Chondrocyte (in vitro differentiated cells): ENCODE data around the gene GARIN5A. TPM values are rescaled to one million over a fixed set of nuclear protein-coding genes. Genes with fewer than 3 reads are reported as not detected.
"Not testable (repeated sequence)": the region's sequence is repeated elsewhere in the genome, so short reads cannot be mapped to it uniquely, and the experiment has no call there.

ENCODE experiments used
- DNase-seq: peaks from one replicate; pipeline ENCODE4 v3.0.0; 2021; ENCODE audit warnings: mixed read lengths, low spot score
- H3K27ac Mint-ChIP-seq: one replicate; pipeline ENCODE4 v1.8.0; 2021; ENCODE audit warnings: mild to moderate bottlenecking, moderate library complexity, mixed read lengths; ENCODE audit not compliant: unreplicated experiment
- H3K27me3 Mint-ChIP-seq: 2 replicates; pipeline ENCODE4 v1.8.0; 2021; ENCODE audit warnings: low read depth, mixed read lengths
- H3K36me3 Mint-ChIP-seq: 2 replicates; pipeline ENCODE4 v1.8.0; 2021; ENCODE audit warnings: low read depth, mixed read lengths
- H3K4me1 Mint-ChIP-seq: 2 replicates; pipeline ENCODE4 v1.8.0; 2021; ENCODE audit warnings: low read depth, mild to moderate bottlenecking, mixed read lengths
- H3K4me3 Mint-ChIP-seq: one replicate; pipeline ENCODE4 v1.8.0; 2021; ENCODE audit warnings: mild to moderate bottlenecking, moderate library complexity, mixed read lengths; ENCODE audit not compliant: unreplicated experiment
- H3K9me3 Mint-ChIP-seq: 2 replicates; pipeline ENCODE4 v1.8.0; 2021; ENCODE audit warnings: low read depth, mixed read lengths
- total RNA-seq: library from RNA; stranded (reverse); gene quantifications from 3 replicates; pipeline ENCODE4 v1.2.1, GENCODE V29; 2021
- TF ChIP-seq, protein P1 (sequence below): fragments of 200-600 bp; sonication (generic); IDR thresholded peaks from 2 replicates; pipeline ENCODE4 v1.5.0; 2021; ENCODE audit warnings: antibody characterized with exemption, mild to moderate bottlenecking, moderate library complexity

Gene GARIN5A
- total RNA-seq, 1 donor from 2014 or later = 1.9 TPM

- H3K4me1 Mint-ChIP-seq = peaks cover 18% of the 10 kb centered on the region
Measured at GRCh38 chr19:50475101-50475568, 1.5 kb downstream of the GARIN5A start.

GRCh38 chr19:50473336-50473735 is 3.3 kb downstream of the GARIN5A start:
- H3K9me3 Mint-ChIP-seq, H3K36me3 Mint-ChIP-seq, H3K27ac Mint-ChIP-seq, H3K4me3 Mint-ChIP-seq, H3K27me3 Mint-ChIP-seq: not testable (repeated sequence)
- H3K4me1 Mint-ChIP-seq = peaks cover 16% of the 10 kb centered on the region
- peak; percentile 41 for DNase-seq

More at GRCh38 chr19:50475101-50475568, 1.5 kb downstream of the GARIN5A start:
- no peak overlapping the region for H3K27ac Mint-ChIP-seq
- TF ChIP-seq, protein P1, sequence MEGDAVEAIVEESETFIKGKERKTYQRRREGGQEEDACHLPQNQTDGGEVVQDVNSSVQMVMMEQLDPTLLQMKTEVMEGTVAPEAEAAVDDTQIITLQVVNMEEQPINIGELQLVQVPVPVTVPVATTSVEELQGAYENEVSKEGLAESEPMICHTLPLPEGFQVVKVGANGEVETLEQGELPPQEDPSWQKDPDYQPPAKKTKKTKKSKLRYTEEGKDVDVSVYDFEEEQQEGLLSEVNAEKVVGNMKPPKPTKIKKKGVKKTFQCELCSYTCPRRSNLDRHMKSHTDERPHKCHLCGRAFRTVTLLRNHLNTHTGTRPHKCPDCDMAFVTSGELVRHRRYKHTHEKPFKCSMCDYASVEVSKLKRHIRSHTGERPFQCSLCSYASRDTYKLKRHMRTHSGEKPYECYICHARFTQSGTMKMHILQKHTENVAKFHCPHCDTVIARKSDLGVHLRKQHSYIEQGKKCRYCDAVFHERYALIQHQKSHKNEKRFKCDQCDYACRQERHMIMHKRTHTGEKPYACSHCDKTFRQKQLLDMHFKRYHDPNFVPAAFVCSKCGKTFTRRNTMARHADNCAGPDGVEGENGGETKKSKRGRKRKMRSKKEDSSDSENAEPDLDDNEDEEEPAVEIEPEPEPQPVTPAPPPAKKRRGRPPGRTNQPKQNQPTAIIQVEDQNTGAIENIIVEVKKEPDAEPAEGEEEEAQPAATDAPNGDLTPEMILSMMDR = no peak
- H3K4me3 Mint-ChIP-seq = peak overlapping the region; percentile 42
- DNase-seq = peak; percentile 83
- no peaks in the 10 kb centered on the region for H3K27me3 Mint-ChIP-seq
- H3K36me3 Mint-ChIP-seq = peaks cover 4% of the 10 kb centered on the region
- no peaks in the 10 kb centered on the region for H3K9me3 Mint-ChIP-seq

DNA sequence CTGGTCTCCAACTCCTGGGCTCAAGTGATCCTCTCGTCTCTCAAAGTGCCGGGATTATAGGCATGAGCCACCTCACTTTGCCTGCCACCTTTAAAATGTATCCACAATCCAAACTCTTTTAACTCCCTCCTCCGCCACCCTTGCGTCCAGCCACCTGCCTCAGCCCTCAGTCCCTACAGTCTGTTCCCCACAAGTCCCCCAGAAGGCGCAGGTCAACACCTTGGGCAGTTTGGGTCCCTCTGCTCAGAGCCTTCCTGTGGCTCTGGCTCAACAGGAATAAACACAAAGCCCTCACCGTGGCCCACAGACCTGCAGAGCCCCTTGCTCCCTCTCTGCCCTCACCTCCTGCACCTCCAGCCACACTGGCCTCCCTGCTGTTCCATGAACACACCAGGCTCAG is 7.8 kb downstream of the GARIN5A start:
- peaks cover 4% of the 10 kb centered on the region for H3K27me3 Mint-ChIP-seq
- no peak for DNase-seq
- TF ChIP-seq, protein P1 = no peak
- H3K27ac Mint-ChIP-seq = no peak overlapping the region
- no peak overlapping the region for H3K4me3 Mint-ChIP-seq
- no peaks in the 10 kb centered on the region for H3K4me1 Mint-ChIP-seq
- H3K9me3 Mint-ChIP-seq = no peaks in the 10 kb centered on the region
- no peaks in the 10 kb centered on the region for H3K36me3 Mint-ChIP-seq

DNA sequence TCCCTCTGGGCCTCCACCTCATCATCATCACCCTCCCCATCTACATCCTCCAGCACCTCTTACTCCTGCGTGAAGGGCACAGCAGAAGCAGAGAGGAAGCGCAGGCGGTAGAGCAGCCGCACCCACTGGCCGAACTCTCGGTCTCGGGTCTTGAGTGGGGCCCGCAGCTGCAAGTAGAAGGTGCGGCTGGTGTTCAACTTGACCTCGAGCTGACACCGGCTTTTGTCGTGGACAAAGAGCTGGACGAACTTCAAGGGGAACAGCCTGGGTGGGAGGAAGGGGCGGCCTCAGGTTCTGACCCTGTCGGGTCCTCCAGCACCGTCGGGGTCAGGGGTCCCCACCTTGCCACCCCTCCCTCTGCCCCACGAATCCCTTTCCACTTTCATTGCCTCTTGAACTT is 9.1 kb downstream of the GARIN5A start:
- no peak for DNase-seq
- TF ChIP-seq, protein P1 = no peak
- Mint-ChIP-seq H3K27me3 (peaks cover 4% of the 10 kb centered on the region), H3K9me3 (no peaks in the 10 kb centered on the region), H3K36me3 (no peaks in the 10 kb centered on the region), H3K4me3 (no peak overlapping the region), H3K4me1 (no peaks in the 10 kb centered on the region), H3K27ac (no peak overlapping the region)

- TF ChIP-seq, protein P1 = no peak
- Mint-ChIP-seq H3K4me3 (no peak overlapping the region), H3K36me3 (no peaks in the 10 kb centered on the region), H3K27me3 (peaks cover 4% of the 10 kb centered on the region), H3K27ac (no peak overlapping the region), H3K4me1 (no peaks in the 10 kb centered on the region), H3K9me3 (no peaks in the 10 kb centered on the region)
- DNase-seq = no peak
Measured at GRCh38 chr19:50466706-50467039, 10.0 kb downstream of the GARIN5A start.

GRCh38 chr19:50465986-50466705 is 10.5 kb downstream of the GARIN5A start:
- Mint-ChIP-seq H3K27ac (no peak overlapping the region), H3K36me3 (no peaks in the 10 kb centered on the region), H3K4me3 (no peak overlapping the region), H3K4me1 (peaks cover 3% of the 10 kb centered on the region), H3K27me3 (peaks cover 5% of the 10 kb centered on the region), H3K9me3 (no peaks in the 10 kb centered on the region)
- no peak for DNase-seq
- TF ChIP-seq, protein P1 = peak; percentile 43
